Naive thymus-derived CD4-positive, alpha-beta T cell (primary cell): ENCODE measurements around the gene KRTAP10-4. TPM values are rescaled to one million over a fixed set of nuclear protein-coding genes. Genes with fewer than 3 reads are reported as not detected.

Source experiments
- ATAC-seq: fragments of 150-1000 bp; cut with Tn5 transposase; 2 replicates; pipeline ENCODE4 v1.10.0; 2021; ENCODE audit warnings: mild to moderate bottlenecking, moderate library complexity
- CTCF ChIA-PET: fragments of 350-600 bp; sonication (Branson Sonifier 250); formaldehyde crosslinking; loops from one replicate; lab custom pipeline; 2021; ENCODE audit warnings: antibody characterized with exemption; lab: Charles Lee
- POLR2A ChIA-PET: fragments of 350-600 bp; sonication (Branson Sonifier 250); formaldehyde crosslinking; loops from one replicate; lab custom pipeline; 2021; ENCODE audit warnings: antibody characterized with exemption, inconsistent platforms; lab: Charles Lee
- DNase-seq, 9 donors: peaks; one replicate each; pipeline versions ENCODE4 v3.0.0 to v3.0.0-alpha.2; 2020 to 2022; ENCODE audit warnings: mixed read lengths in 1 of 9
- H3K27ac ChIP-seq: one replicate; pipeline ENCODE4 v1.7.0; 2013; ENCODE audit warnings: mild to moderate bottlenecking, low read depth, low read length, moderate library complexity
- H3K27me3 ChIP-seq, 2 donors: one replicate each; pipeline ENCODE4 v1.7.0; 2013; ENCODE audit warnings: low read length in 2 of 2, mild to moderate bottlenecking in 2 of 2, moderate library complexity in 2 of 2; ENCODE audit not compliant: control insufficient read depth in 2 of 2, insufficient read depth in 2 of 2
- H3K36me3 ChIP-seq, 3 experiments: 1 replicate in 2 of 3; 2 replicates in 1 of 3; pipeline ENCODE4 v1.7.0; 2013; ENCODE audit warnings: low read length in 3 of 3, mild to moderate bottlenecking in 3 of 3, moderate library complexity in 1 of 3; ENCODE audit not compliant: insufficient read depth in 3 of 3, control insufficient read depth in 2 of 3
- H3K4me1 ChIP-seq, 2 donors: one replicate each; pipeline ENCODE4 v1.7.0; 2013; ENCODE audit warnings: low read length in 2 of 2, mild to moderate bottlenecking in 2 of 2, moderate library complexity in 1 of 2; ENCODE audit not compliant: control insufficient read depth in 2 of 2, insufficient read depth in 2 of 2
- H3K4me3 ChIP-seq: 2 replicates; pipeline ENCODE4 v1.7.0; 2013; ENCODE audit warnings: mild to moderate bottlenecking, low read length
- H3K9me3 ChIP-seq, 3 experiments: 1 replicate in 2 of 3; 2 replicates in 1 of 3; pipeline ENCODE4 v1.7.0; 2013; ENCODE audit warnings: low read length in 3 of 3; ENCODE audit not compliant: control insufficient read depth in 2 of 3
- H3K27ac Mint-ChIP-seq, 9 donors: one replicate each; pipeline ENCODE4 v1.8.0; 2020 to 2022; ENCODE audit warnings: mixed read lengths in 9 of 9, mild to moderate bottlenecking in 8 of 9, moderate library complexity in 5 of 9, inconsistent platforms in 2 of 9
- H3K27me3 Mint-ChIP-seq, 5 donors: one replicate each; pipeline ENCODE4 v1.8.0; 2021 to 2022; ENCODE audit warnings: mixed read lengths in 5 of 5, mild to moderate bottlenecking in 1 of 5
- H3K36me3 Mint-ChIP-seq, 5 donors: one replicate each; pipeline ENCODE4 v1.8.0; 2020 to 2022; ENCODE audit warnings: mixed read lengths in 5 of 5, mild to moderate bottlenecking in 3 of 5, inconsistent platforms in 1 of 5
- H3K4me1 Mint-ChIP-seq, 7 donors: one replicate each; pipeline ENCODE4 v1.8.0; 2020 to 2022; ENCODE audit warnings: mixed read lengths in 7 of 7, mild to moderate bottlenecking in 3 of 7, inconsistent platforms in 1 of 7
- H3K4me3 Mint-ChIP-seq, 10 donors: one replicate each; pipeline ENCODE4 v1.8.0; 2020 to 2022; ENCODE audit warnings: mild to moderate bottlenecking in 10 of 10, mixed read lengths in 10 of 10, moderate library complexity in 6 of 10, inconsistent platforms in 2 of 10
- H3K9me3 Mint-ChIP-seq, 11 donors: one replicate each; pipeline ENCODE4 v1.8.0; 2020 to 2022; ENCODE audit warnings: mixed read lengths in 11 of 11, mild to moderate bottlenecking in 4 of 11, inconsistent platforms in 1 of 11, moderate library complexity in 1 of 11
- intact Hi-C, 2 donors: fragments of 100-400 bp; cut with micrococcal nuclease; formaldehyde crosslinking; loops; one replicate each; pipeline ENCODE4 v1.15.1; 2023
- polyA plus RNA-seq, 2 donors: library from polyadenylated mRNA; unstranded; fragments of 300-500 nt; fragmentation: Illumina TruSeq; gene quantifications; one replicate each; pipeline ENCODE4 v1.2.3, GENCODE V29; 2021
- total RNA-seq, 6 experiments: library from RNA in 5 of 6; stranded (reverse) in 5 of 6; gene quantifications; 1 replicate in 5 of 6; 2 replicates in 1 of 6; pipeline ENCODE4 v1.2.3 and lab custom pipeline; 2021 to 2026

The KRTAP10-4 gene
- total and polyA plus RNA-seq, 7 experiments from 2014 or later = not detected

- CTCF ChIA-PET = interaction anchor here (0.5 to 0.6 kb wide), 2 partner anchors 9 to 540 kb away, joined by 3 read pairs; no protein-coding TSS in a partner anchor
- Histone ChIP-seq H3K9me3 (peaks cover 0 to 4% (median 1%) of the 10 kb centered on the region in 3 experiments), H3K27ac (no peak overlapping the region), H3K4me1 (no peaks in the 10 kb centered on the region), H3K27me3 (no peaks in the 10 kb centered on the region), H3K36me3 (no peaks in the 10 kb centered on the region), H3K4me3 (no peak overlapping the region)
- Mint-ChIP-seq H3K4me3 (no peak overlapping the region), H3K36me3 (peaks cover 0 to 4% (median 0%) of the 10 kb centered on the region in 5 donors), H3K27me3 (peaks cover 0 to 3% (median 0%) of the 10 kb centered on the region in 5 donors), H3K9me3 (peaks cover 0 to 4% (median 0%) of the 10 kb centered on the region in 11 donors), H3K27ac (peak overlapping the region in 1 of 9 donors; percentile 27), H3K4me1 (peaks cover 0 to 6% (median 0%) of the 10 kb centered on the region in 7 donors)
- peak in 1 of 9 donors; percentile 15 for DNase-seq
- no peak for ATAC-seq
- POLR2A ChIA-PET = no interaction called here
- intact Hi-C loops = no loop called here
Measured at GRCh38 chr21:44537930-44538911, 35.3 kb upstream of the KRTAP10-4 start.

GRCh38 chr21:44539046-44539445 is 34.5 kb upstream of the KRTAP10-4 start:
- H3K9me3 Mint-ChIP-seq = peaks cover 0 to 4% (median 0%) of the 10 kb centered on the region in 11 donors
- Histone ChIP-seq H3K9me3 (peaks cover 0 to 6% (median 4%) of the 10 kb centered on the region in 3 experiments), H3K4me1 (no peaks in the 10 kb centered on the region), H3K27ac (no peak overlapping the region), H3K4me3 (no peak overlapping the region), H3K36me3 (no peaks in the 10 kb centered on the region), H3K27me3 (no peaks in the 10 kb centered on the region)
- DNase-seq (peak in 1 of 9 donors; percentile 16), ATAC-seq (no peak)
- H3K27ac Mint-ChIP-seq = no peak overlapping the region
- CTCF ChIA-PET = no interaction called here
- no peak overlapping the region for H3K4me3 Mint-ChIP-seq
- intact Hi-C loops = no loop called here
- peaks cover 0 to 4% (median 0%) of the 10 kb centered on the region in 5 donors for H3K36me3 Mint-ChIP-seq
- H3K4me1 Mint-ChIP-seq = peaks cover 0 to 6% (median 0%) of the 10 kb centered on the region in 7 donors
- H3K27me3 Mint-ChIP-seq = peaks cover 0 to 3% (median 0%) of the 10 kb centered on the region in 5 donors
- POLR2A ChIA-PET = no interaction called here

GRCh38 chr21:44539991-44540666 is 33.4 kb upstream of the KRTAP10-4 start, which contains the start of gene KRTAP10-1:
KRTAP10-1 (minus strand) TSS chr21:44540195; CDS start chr21:44540150, 45 bp downstream.
- H3K36me3 ChIP-seq = no peaks in the 10 kb centered on the region
- H3K9me3 Mint-ChIP-seq = peaks cover 0 to 6% (median 0%) of the 10 kb centered on the region in 11 donors

GRCh38 chr21:44540741-44541288 is 32.7 kb upstream of the KRTAP10-4 start:
- Histone ChIP-seq H3K4me3 (no peak overlapping the region), H3K27me3 (no peaks in the 10 kb centered on the region), H3K27ac (no peak overlapping the region), H3K9me3 (peaks cover 0 to 6% (median 4%) of the 10 kb centered on the region in 3 experiments), H3K4me1 (no peaks in the 10 kb centered on the region), H3K36me3 (no peaks in the 10 kb centered on the region)
- intact Hi-C loops = loop anchor here in 1 of 2 donors (10.0 kb wide), 1 partner anchor 154 kb away; the partner anchor contains the start of gene KRTAP10-12
- ATAC-seq (no peak), DNase-seq (no peak)
- Mint-ChIP-seq H3K27me3 (peaks cover 0 to 3% (median 0%) of the 10 kb centered on the region in 5 donors), H3K36me3 (peaks cover 0 to 8% (median 4%) of the 10 kb centered on the region in 5 donors), H3K4me3 (no peak overlapping the region), H3K27ac (no peak overlapping the region), H3K9me3 (peaks cover 0 to 10% (median 6%) of the 10 kb centered on the region in 11 donors), H3K4me1 (peaks cover 0 to 6% (median 0%) of the 10 kb centered on the region in 7 donors)
- CTCF ChIA-PET = no interaction called here
- POLR2A ChIA-PET = interaction anchor here (0.6 to 1.1 kb wide), 2 partner anchors 117 to 344 kb away, joined by 3 to 4 read pairs; partner anchors contain the start of gene KRTAP12-3

More at GRCh38 chr21:44539991-44540666, 33.4 kb upstream of the KRTAP10-4 start, which contains the start of gene KRTAP10-1:
- ChIA-PET CTCF (no interaction called here), POLR2A (interaction anchor here (1.1 kb wide), 1 partner anchor 117 kb away, joined by 3 read pairs; the partner anchor contains the start of gene KRTAP12-3)
- intact Hi-C loops = loop anchor here in 1 of 2 donors (10.0 kb wide), 1 partner anchor 155 kb away; the partner anchor contains the start of gene KRTAP10-12
- ATAC-seq = no peak
- Histone ChIP-seq H3K4me1 (no peaks in the 10 kb centered on the region), H3K27me3 (no peaks in the 10 kb centered on the region), H3K27ac (no peak within 1 kb of the TSS), H3K4me3 (no peak within 1 kb of the TSS), H3K9me3 (peaks cover 0 to 6% (median 4%) of the 10 kb centered on the region in 3 experiments)
- Mint-ChIP-seq H3K36me3 (peaks cover 0 to 4% (median 0%) of the 10 kb centered on the region in 5 donors), H3K27ac (peak within 1 kb of the TSS in 1 of 9 donors; percentile 26), H3K4me1 (peaks cover 0 to 6% (median 0%) of the 10 kb centered on the region in 7 donors), H3K4me3 (no peak within 1 kb of the TSS), H3K27me3 (peaks cover 0 to 3% (median 0%) of the 10 kb centered on the region in 5 donors)
- DNase-seq = peak in 1 of 9 donors; percentile 17

- Histone ChIP-seq H3K27me3 (no peaks in the 10 kb centered on the region), H3K36me3 (no peaks in the 10 kb centered on the region), H3K4me3 (no peak overlapping the region), H3K27ac (no peak overlapping the region), H3K9me3 (peaks cover 5 to 14% (median 12%) of the 10 kb centered on the region in 3 experiments), H3K4me1 (peaks cover 8% of the 10 kb centered on the region in 2 donors)
- CTCF ChIA-PET = interaction anchor here (2.7 kb wide), 1 partner anchor 32 kb away, joined by 7 read pairs; no protein-coding TSS in a partner anchor
- no peak overlapping the region for H3K4me3 Mint-ChIP-seq
- ATAC-seq (no peak), DNase-seq (no peak)
- H3K9me3 Mint-ChIP-seq = peaks cover 9 to 27% (median 19%) of the 10 kb centered on the region in 11 donors
- peaks cover 13 to 19% (median 18%) of the 10 kb centered on the region in 5 donors for H3K36me3 Mint-ChIP-seq
- POLR2A ChIA-PET = no interaction called here
- H3K27me3 Mint-ChIP-seq = peaks cover 0 to 3% (median 0%) of the 10 kb centered on the region in 5 donors
- intact Hi-C loops = loop anchor here in 1 of 2 donors (10.0 kb wide), 1 partner anchor 152 kb away; the partner anchor contains the start of gene KRTAP10-12
- no peak overlapping the region for H3K27ac Mint-ChIP-seq
- H3K4me1 Mint-ChIP-seq = peaks cover 8 to 12% (median 12%) of the 10 kb centered on the region in 7 donors
Measured at GRCh38 chr21:44542716-44543115, 30.8 kb upstream of the KRTAP10-4 start.
